Right atrium auricular region (tissue), 2 donors: ENCODE measurements around the gene RPRD2. TPM values are rescaled to one million over a fixed set of nuclear protein-coding genes. Genes with fewer than 3 reads are reported as not detected.

Experiments used
- DNase-seq: peaks from one replicate; pipeline ENCODE4 v3.0.0-alpha.2; 2019; ENCODE audit warnings: low spot score
- H3K27ac ChIP-seq, 2 donors: fragments of 200-600 bp; sonication (generic); 1 replicate in 1 of 2; 2 replicates in 1 of 2; pipeline ENCODE4 v1.5.1; 2016 to 2019
- H3K27me3 ChIP-seq, 2 donors: fragments of 200-600 bp; sonication (generic); one replicate each; pipeline versions ENCODE4 v1.5.1 to v1.6.0; 2017 to 2019
- H3K36me3 ChIP-seq: fragments of 200-600 bp; sonication (generic); one replicate; pipeline ENCODE4 v1.5.1; 2016
- H3K4me1 ChIP-seq, 2 donors: fragments of 200-600 bp; sonication (generic); one replicate each; pipeline versions ENCODE4 v1.5.1 to v1.6.0; 2017 to 2019
- H3K4me3 ChIP-seq, 2 donors: fragments of 200-600 bp; sonication (generic); 1 replicate in 1 of 2; 2 replicates in 1 of 2; pipeline ENCODE4 v1.5.1; 2017 to 2019; ENCODE audit warnings: mild to moderate bottlenecking in 1 of 2, moderate library complexity in 1 of 2
- H3K9me3 ChIP-seq, 2 donors: fragments of 200-600 bp; sonication (generic); one replicate each; pipeline ENCODE4 v1.5.1; 2019
- total RNA-seq, 2 donors: library from RNA; depleted of rRNA; stranded (reverse); fragments of >200 nt; gene quantifications; one replicate each; pipeline ENCODE4 v1.1.0, GENCODE V29; 2016
- TF ChIP-seq, protein P1 (sequence below), 2 donors: fragments of 200-600 bp; sonication (generic); IDR thresholded peaks; one replicate each; pipeline ENCODE4 v1.5.1; 2019; ENCODE audit warnings: antibody characterized with exemption in 2 of 2

RPRD2 gene
- total RNA-seq, 2 donors from 2014 or later = 18.5 to 24.0 TPM

DNA sequence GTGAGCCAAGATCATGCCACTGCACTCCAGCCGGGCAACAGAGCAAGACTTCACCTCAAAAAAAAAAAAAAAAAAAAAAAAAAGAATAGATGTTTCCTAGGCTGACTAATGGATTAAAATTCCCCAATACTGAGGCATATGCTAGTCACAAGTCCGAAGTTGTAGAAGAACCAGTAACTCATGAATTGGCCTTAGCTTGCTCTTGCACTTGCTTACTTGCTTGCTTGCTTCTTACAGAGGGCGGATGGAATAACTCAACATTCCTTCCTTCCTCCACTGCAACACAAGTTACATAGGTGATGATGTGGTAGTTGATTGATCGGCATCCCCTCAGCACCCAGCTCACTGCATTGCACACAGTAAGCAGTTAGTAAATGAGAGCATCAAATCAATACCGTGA is 120.5 kb downstream of the RPRD2 start:
- Histone ChIP-seq H3K9me3 (no peaks in the 10 kb centered on the region), H3K27me3 (no peaks in the 10 kb centered on the region), H3K36me3 (no peaks in the 10 kb centered on the region), H3K4me1 (peaks cover 0 to 10% of the 10 kb centered on the region in 2 donors), H3K27ac (no peak overlapping the region), H3K4me3 (no peak overlapping the region)
- TF ChIP-seq, protein P1, sequence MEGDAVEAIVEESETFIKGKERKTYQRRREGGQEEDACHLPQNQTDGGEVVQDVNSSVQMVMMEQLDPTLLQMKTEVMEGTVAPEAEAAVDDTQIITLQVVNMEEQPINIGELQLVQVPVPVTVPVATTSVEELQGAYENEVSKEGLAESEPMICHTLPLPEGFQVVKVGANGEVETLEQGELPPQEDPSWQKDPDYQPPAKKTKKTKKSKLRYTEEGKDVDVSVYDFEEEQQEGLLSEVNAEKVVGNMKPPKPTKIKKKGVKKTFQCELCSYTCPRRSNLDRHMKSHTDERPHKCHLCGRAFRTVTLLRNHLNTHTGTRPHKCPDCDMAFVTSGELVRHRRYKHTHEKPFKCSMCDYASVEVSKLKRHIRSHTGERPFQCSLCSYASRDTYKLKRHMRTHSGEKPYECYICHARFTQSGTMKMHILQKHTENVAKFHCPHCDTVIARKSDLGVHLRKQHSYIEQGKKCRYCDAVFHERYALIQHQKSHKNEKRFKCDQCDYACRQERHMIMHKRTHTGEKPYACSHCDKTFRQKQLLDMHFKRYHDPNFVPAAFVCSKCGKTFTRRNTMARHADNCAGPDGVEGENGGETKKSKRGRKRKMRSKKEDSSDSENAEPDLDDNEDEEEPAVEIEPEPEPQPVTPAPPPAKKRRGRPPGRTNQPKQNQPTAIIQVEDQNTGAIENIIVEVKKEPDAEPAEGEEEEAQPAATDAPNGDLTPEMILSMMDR (IDR thresholded peaks at IDR 0.05) = no peak
- DNase-seq = no peak

DNA sequence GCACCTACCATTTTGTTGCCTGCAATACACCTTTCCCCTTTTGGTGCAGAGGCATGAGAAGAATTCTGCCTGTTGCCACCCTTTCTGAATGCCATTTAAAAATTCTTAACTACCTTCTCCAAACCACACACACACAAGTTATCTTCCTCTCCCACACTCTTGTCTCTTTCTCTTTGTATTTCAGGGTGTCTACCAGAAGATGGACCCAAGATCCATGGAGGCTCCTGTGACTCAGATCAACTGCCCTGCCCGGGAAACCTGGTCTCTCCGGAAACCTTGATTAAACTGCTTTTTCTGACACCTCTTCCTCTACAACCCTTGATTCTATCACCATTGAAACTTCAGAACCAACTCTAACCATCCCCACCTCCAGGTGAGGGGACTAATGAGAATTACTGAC is 120.9 kb downstream of the RPRD2 start:
- H3K4me1 ChIP-seq = peaks cover 0 to 10% of the 10 kb centered on the region in 2 donors
- H3K36me3 ChIP-seq = no peaks in the 10 kb centered on the region
- no peak overlapping the region for H3K4me3 ChIP-seq
- DNase-seq = no peak
- TF ChIP-seq, protein P1 (IDR thresholded peaks at IDR 0.05) = peak in 1 of 2 donors; percentile 23
- no peaks in the 10 kb centered on the region for H3K9me3 ChIP-seq
- no peaks in the 10 kb centered on the region for H3K27me3 ChIP-seq
- no peak overlapping the region for H3K27ac ChIP-seq

DNA sequence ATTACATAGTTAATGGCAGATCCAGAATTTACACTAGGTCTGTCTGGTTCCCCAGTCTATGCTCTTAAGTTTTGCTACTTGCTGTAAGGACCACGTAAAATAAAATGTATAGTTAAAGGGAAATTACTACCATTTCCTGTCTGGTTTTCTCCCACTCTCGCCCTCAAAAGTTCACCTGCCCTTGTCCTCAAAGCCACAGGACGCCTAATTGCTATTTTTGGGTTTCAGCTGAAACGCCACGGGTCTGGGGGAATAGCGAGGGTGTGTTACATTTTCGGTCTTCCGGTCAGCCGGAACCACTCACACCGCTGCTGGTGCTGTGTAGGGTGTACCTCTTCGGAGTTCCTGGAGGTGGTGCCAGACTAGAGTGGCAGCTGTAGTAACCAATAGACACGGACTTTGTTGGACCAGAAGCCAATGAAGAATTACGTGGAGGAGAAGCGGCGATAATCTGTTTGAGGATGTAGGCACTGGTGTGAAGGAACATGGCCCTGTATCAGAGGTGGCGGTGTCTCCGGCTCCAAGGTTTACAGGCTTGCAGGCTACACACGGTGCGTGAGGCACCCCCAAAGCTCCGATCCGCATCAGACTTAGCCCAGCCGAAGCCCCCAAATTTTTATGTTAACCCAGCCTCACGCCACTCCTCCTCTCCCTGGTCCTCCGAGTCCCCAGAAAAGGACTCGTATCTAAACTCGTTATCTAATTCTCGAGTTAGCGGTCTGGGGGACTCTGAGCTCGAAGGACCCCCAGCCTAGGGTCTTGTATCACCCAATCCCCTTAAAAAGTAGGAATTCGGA is 123.2 kb downstream of the RPRD2 start, which contains the start of gene TARS2:
TARS2 (plus strand) TSS at position 454 of the 797 bp plus-strand sequence; CDS start at position 486, 32 bp downstream.
- peak within 1 kb of the TSS; percentile 60 to 82 for H3K27ac ChIP-seq
- H3K9me3 ChIP-seq = no peaks in the 10 kb centered on the region
- peaks cover 0 to 10% of the 10 kb centered on the region in 2 donors for H3K4me1 ChIP-seq
- peak; percentile 97 for DNase-seq
- H3K4me3 ChIP-seq = peak within 1 kb of the TSS; percentile 68 to 81
- TF ChIP-seq, protein P1 (IDR thresholded peaks at IDR 0.05) = peak in 1 of 2 donors; percentile 39
- H3K27me3 ChIP-seq = no peaks in the 10 kb centered on the region
- H3K36me3 ChIP-seq = peaks cover 21% of the 10 kb centered on the region

DNA sequence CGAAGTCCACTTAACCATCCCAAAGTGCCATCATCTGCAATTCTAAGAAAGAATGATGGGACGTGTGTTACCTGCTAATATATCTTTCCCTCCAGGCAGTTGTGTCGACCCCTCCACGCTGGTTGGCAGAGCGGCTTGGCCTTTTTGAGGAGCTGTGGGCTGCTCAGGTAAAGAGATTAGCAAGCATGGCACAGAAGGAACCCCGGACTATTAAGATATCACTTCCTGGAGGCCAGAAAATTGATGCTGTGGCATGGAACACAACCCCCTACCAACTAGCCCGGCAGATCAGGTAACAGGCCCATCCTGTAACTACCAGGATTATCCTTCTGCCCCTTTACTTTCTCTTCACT is 123.8 kb downstream of the RPRD2 start:
- no peak for DNase-seq
- H3K36me3 ChIP-seq = peaks cover 26% of the 10 kb centered on the region
- H3K4me1 ChIP-seq = peaks cover 0 to 10% of the 10 kb centered on the region in 2 donors
- H3K27me3 ChIP-seq = no peaks in the 10 kb centered on the region
- peak overlapping the region; percentile 60 to 82 for H3K27ac ChIP-seq
- TF ChIP-seq, protein P1 (IDR thresholded peaks at IDR 0.05) = no peak
- peak overlapping the region; percentile 68 to 81 for H3K4me3 ChIP-seq
- H3K9me3 ChIP-seq = no peaks in the 10 kb centered on the region

DNA sequence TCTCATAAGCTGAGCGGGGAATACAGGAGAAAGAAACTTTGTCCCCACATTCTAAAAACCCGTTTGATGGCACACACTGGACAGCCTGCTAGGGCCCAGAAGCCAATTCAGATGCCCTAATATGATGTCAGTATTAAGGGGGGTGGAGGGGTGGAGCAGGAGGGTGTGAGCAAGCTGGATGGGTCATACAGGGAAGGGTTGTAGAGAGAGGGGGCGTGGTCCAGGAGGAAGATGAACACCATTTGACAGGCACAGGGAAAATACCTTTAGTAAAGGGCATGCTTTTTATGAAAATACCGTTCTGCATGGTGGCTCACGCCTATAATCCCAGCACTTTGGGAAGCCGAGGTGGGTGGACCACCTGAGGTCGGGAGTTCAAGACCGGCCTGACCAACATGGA is 129.2 kb downstream of the RPRD2 start:
- Histone ChIP-seq H3K27ac (no peak overlapping the region), H3K36me3 (peaks cover 51% of the 10 kb centered on the region), H3K4me3 (no peak overlapping the region), H3K4me1 (peaks cover 0 to 2% of the 10 kb centered on the region in 2 donors), H3K27me3 (no peaks in the 10 kb centered on the region), H3K9me3 (no peaks in the 10 kb centered on the region)
- DNase-seq = no peak
- TF ChIP-seq, protein P1 (IDR thresholded peaks at IDR 0.05) = no peak
